Measurements from ENCODE around the gene ARID3C.

DNA sequence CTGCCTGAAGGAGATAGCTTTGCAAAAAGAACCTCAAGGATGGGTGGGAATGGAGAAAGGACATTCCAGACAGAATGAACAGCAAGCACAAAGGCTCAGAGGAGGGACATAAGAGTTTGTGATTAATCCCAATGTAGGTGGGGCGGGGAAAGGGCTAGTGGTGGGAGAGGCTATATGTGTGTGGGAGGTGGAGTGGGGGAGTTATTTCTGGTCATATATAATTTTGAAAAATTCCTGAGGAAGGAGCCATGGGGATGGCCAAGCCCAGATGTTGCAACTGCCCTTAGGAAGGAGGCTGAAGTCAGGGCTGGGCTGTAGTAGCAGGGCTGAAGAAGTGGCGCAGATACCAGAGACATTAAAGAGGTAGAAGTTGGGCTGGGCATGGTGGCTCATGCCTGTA is 47.0 kb upstream of the ARID3C start:
- no peak for TF ChIP-seq POLR2A (IDR thresholded peaks at IDR 0.05; ENCODE audit: low read length)
- no peak for TF ChIP-seq CTCF (IDR thresholded peaks at IDR 0.05)
- TF ChIP-seq REST (IDR thresholded peaks at IDR 0.05), result no peak
- TF ChIP-seq ESRRA (IDR thresholded peaks at IDR 0.05; ENCODE audit: borderline replicate concordance, low read length), result no peak
- TF ChIP-seq CEBPB (IDR thresholded peaks at IDR 0.05), result no peak
- no peak for TF ChIP-seq MYC (IDR thresholded peaks at IDR 0.05; ENCODE audit: borderline replicate concordance, low read length)
- TF ChIP-seq JUN (IDR thresholded peaks at IDR 0.05), result no peak

Measured in A549 (cell line).